DMS 273 (cell line): ENCODE results near the gene WDR4.
A peak's percentile ranks its signal among the peaks of the same experiment; 100 is the strongest.
"Not testable (repeated sequence)": the region's sequence is repeated elsewhere in the genome, so short reads cannot be mapped to it uniquely, and the experiment has no call there.

Source experiments
- DNase-seq: peaks from one replicate; lab custom pipeline; 2025; ENCODE audit not compliant: unreplicated experiment; lab: John Stamatoyannopoulos, UW

Gene WDR4

GRCh38 chr21:42820616-42821465 lies 58.5 kb downstream of the WDR4 start:
- DNase-seq, result no peak

- DNase-seq, result no peak
Observed at GRCh38 chr21:42819861-42820615, 59.3 kb downstream of the WDR4 start.

GRCh38 chr21:42818328-42818749 lies 61.0 kb downstream of the WDR4 start:
- DNase-seq, result peak; percentile 64

- peak; percentile 22 for DNase-seq
Observed at GRCh38 chr21:42815217-42815616, 64.1 kb downstream of the WDR4 start.

- not testable (repeated sequence) for DNase-seq
Observed at GRCh38 chr21:42812528-42813241, 66.7 kb downstream of the WDR4 start.

GRCh38 chr21:42811960-42812359 lies 67.4 kb downstream of the WDR4 start:
- DNase-seq, result no peak

- DNase-seq, result no peak
Observed at GRCh38 chr21:42809577-42810475, 69.5 kb downstream of the WDR4 start.

GRCh38 chr21:42809171-42809570 lies 70.2 kb downstream of the WDR4 start:
- no peak for DNase-seq

- DNase-seq, result no peak
Observed at GRCh38 chr21:42807938-42808613, 71.3 kb downstream of the WDR4 start.

- DNase-seq, result not testable (repeated sequence)
Observed at GRCh38 chr21:42807293-42807895, 71.9 kb downstream of the WDR4 start.

GRCh38 chr21:42806509-42807140 lies 72.7 kb downstream of the WDR4 start:
- no peak for DNase-seq

- DNase-seq, result not testable (repeated sequence)
Observed at GRCh38 chr21:42801616-42802015, 77.7 kb downstream of the WDR4 start.

- no peak for DNase-seq
Observed at GRCh38 chr21:42799948-42800347, 79.4 kb downstream of the WDR4 start.

GRCh38 chr21:42799516-42799915 lies 79.8 kb downstream of the WDR4 start:
- no peak for DNase-seq
